Endothelial cell of umbilical vein (primary cell): Measurements from ENCODE around the gene HSPBAP1.

Experiments used
- CTCF ChIP-seq, 2 donors: IDR thresholded peaks; 1 replicate in 1 of 2; 2 replicates in 1 of 2; pipeline ENCODE4 v1.5.1; 2011; ENCODE audit warnings: low read length in 2 of 2, mild to moderate bottlenecking in 2 of 2, moderate library complexity in 2 of 2, control low read depth in 1 of 2, inconsistent platforms in 1 of 2, low read depth in 1 of 2; ENCODE audit not compliant: insufficient read depth in 1 of 2; ENCODE audit errors: extremely low read depth in 1 of 2
- EZH2 ChIP-seq: IDR thresholded peaks from 2 replicates; pipeline ENCODE4 v1.6.1; 2012; ENCODE audit warnings: borderline replicate concordance, low read depth, mild to moderate bottlenecking, moderate library complexity, low read length, inconsistent platforms; ENCODE audit not compliant: severe bottlenecking
- GATA2 ChIP-seq: IDR thresholded peaks from 2 replicates; pipeline ENCODE4 v1.7.0; 2011; ENCODE audit warnings: low read depth, mild to moderate bottlenecking, moderate library complexity, mixed read lengths, low read length; ENCODE audit not compliant: insufficient read length, insufficient read depth
- JUN ChIP-seq: IDR thresholded peaks from 2 replicates; pipeline ENCODE4 v1.6.1; 2011; ENCODE audit warnings: borderline replicate concordance, low read depth; ENCODE audit not compliant: insufficient read length, insufficient read depth
- MYC ChIP-seq: IDR thresholded peaks from one replicate; pipeline ENCODE4 v1.6.1; 2011; ENCODE audit warnings: mild to moderate bottlenecking, low read depth, low read length
- POLR2A ChIP-seq: IDR thresholded peaks from 2 replicates; pipeline ENCODE4 v1.6.1; 2012; ENCODE audit warnings: low read depth, mild to moderate bottlenecking, control low read depth, low read length
- POLR2AphosphoS5 ChIP-seq: IDR thresholded peaks from 2 replicates; pipeline ENCODE4 v1.6.1; 2012; ENCODE audit warnings: low read depth, mild to moderate bottlenecking, control low read depth, low read length, moderate library complexity; ENCODE audit not compliant: insufficient read depth
- TF ChIP-seq, protein P1 (sequence below): IDR thresholded peaks from 2 replicates; pipeline ENCODE4 v1.6.1; 2011; ENCODE audit not compliant: insufficient read depth, insufficient read length

GRCh38 chr3:122767540-122768372, 25.9 kb downstream of the HSPBAP1 start:
- TF ChIP-seq CTCF (IDR thresholded peaks at IDR 0.05; ENCODE audit: extremely low read depth in 1 of 2, insufficient read depth in 1 of 2, low read depth in 1 of 2, low read length in 2 of 2) (no peak), POLR2A (no peak), JUN (no peak), POLR2AphosphoS5 (no peak), EZH2 (no peak), GATA2 (no peak), MYC (no peak)
- TF ChIP-seq, protein P1, sequence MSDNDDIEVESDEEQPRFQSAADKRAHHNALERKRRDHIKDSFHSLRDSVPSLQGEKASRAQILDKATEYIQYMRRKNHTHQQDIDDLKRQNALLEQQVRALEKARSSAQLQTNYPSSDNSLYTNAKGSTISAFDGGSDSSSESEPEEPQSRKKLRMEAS = no peak
